Suprapubic skin (tissue), 4 donors: ENCODE results near the gene INPP5K. TPM values are rescaled to one million over a fixed set of nuclear protein-coding genes. Genes with fewer than 3 reads are reported as not detected.

Source experiments
- DNase-seq, 2 donors: peaks; one replicate each; pipeline ENCODE4 v3.0.0-alpha.2; 2019; ENCODE audit warnings: low spot score in 2 of 2
- H3K27ac ChIP-seq: fragments of 200-600 bp; sonication (generic); one replicate; pipeline ENCODE4 v1.5.1; 2019
- H3K27me3 ChIP-seq: fragments of 200-600 bp; sonication (generic); one replicate; pipeline ENCODE4 v1.5.1; 2019
- H3K36me3 ChIP-seq: fragments of 200-600 bp; sonication (generic); one replicate; pipeline ENCODE4 v1.5.1; 2019
- H3K4me1 ChIP-seq: fragments of 200-600 bp; sonication (generic); one replicate; pipeline ENCODE4 v1.5.1; 2019
- H3K4me3 ChIP-seq: fragments of 200-600 bp; sonication (generic); one replicate; pipeline ENCODE4 v1.5.1; 2019; ENCODE audit warnings: mild to moderate bottlenecking
- H3K9me3 ChIP-seq: fragments of 200-600 bp; sonication (generic); one replicate; pipeline ENCODE4 v1.5.1; 2019
- CTCF ChIP-seq, 2 donors: fragments of 200-600 bp in 1 of 2; fragments of 450-650 bp in 1 of 2; sonication (generic) in 1 of 2; IDR thresholded peaks; one replicate each; pipeline ENCODE4 v1.5.1; 2016 to 2019; ENCODE audit warnings: antibody characterized with exemption in 2 of 2, mild to moderate bottlenecking in 1 of 2, moderate library complexity in 1 of 2
- EP300 ChIP-seq: sonication (generic); formaldehyde crosslinking; IDR thresholded peaks from one replicate; pipeline ENCODE4 v1.6.1; 2017; ENCODE audit warnings: antibody characterized with exemption
- POLR2A ChIP-seq, 2 donors: fragments of 450-650 bp; IDR thresholded peaks; one replicate each; pipeline ENCODE4 v1.6.1; 2017; ENCODE audit warnings: antibody characterized with exemption in 2 of 2, mild to moderate bottlenecking in 2 of 2, moderate library complexity in 2 of 2
- POLR2AphosphoS5 ChIP-seq, 3 donors: sonication (generic); formaldehyde crosslinking; IDR thresholded peaks; one replicate each; pipeline ENCODE4 v1.6.1; 2017; ENCODE audit warnings: antibody characterized with exemption in 3 of 3
- WGBS: methylation state at CpG from one replicate; pipeline ENCODE4 v1.1.5; 2018; 5-methylcytosine and 5-hydroxymethylcytosine counted together
- total RNA-seq, 4 donors: library from RNA; depleted of rRNA; stranded (reverse); fragments of >200 nt; gene quantifications; one replicate each; pipeline ENCODE4 v1.1.0, GENCODE V29; 2016

INPP5K gene
- total RNA-seq, 4 donors from 2014 or later = 91.8 to 160 (median 123) TPM

DNA sequence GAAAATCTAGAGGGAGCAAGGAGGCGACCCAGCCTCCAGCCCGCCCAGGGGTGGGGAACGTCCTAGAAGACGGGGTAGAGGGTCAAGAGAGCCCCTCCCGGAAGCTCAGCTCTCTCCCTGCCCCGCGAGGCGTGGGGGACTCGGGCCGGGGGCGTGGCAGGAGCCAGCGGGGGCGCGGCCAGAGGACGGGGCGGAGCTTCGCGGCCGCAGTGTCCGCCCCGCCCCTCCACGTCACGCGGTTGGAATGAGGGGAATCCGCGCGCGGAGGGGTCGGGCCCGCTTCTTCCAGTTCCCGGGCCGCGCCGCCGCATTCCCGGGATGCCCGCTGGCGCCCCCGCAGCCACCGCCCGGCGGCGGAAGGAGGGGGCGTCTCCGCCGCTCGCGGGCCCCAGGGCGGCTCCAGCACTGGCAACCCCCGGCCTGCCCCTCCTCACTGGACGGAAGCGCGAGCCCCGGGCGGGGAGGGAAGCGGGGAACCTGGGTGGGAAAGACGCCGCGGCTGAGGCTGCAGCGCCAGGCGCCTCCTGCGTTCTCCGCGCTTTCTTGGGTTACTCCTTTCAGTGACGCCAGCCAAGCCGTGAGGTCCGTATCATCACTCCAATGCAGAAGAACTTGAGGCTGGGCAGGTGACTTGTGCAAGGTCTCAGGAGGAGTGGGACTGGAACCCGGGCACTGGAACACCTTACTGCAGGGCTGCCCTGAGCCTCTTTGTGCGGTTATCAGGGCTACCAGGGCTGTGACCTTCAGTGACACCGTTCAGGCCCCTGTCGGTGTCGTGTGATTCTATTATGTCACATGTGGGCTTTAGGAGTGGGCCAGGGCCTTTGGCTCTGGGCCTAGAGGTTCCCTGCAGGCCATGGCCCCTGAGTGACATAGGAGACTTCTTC is 28.2 kb downstream of the INPP5K start:
- peaks cover 77% of the 10 kb centered on the region for H3K4me1 ChIP-seq
- no peaks in the 10 kb centered on the region for H3K9me3 ChIP-seq
- no peaks in the 10 kb centered on the region for H3K27me3 ChIP-seq
- TF ChIP-seq CTCF (IDR thresholded peaks at IDR 0.05) (no peak), POLR2AphosphoS5 (IDR thresholded peaks at IDR 0.05) (peak in 1 of 3 donors; percentile 49), POLR2A (IDR thresholded peaks at IDR 0.05) (peak in 1 of 2 donors; percentile 30)
- peak overlapping the region; percentile 77 for H3K4me3 ChIP-seq
- H3K36me3 ChIP-seq = peaks cover 6% of the 10 kb centered on the region
- H3K27ac ChIP-seq = peak overlapping the region; percentile 97
- WGBS = 0% methylated on average over 20 of the region's 72 CpGs
- peak; percentile 90 to 91 for DNase-seq

DNA sequence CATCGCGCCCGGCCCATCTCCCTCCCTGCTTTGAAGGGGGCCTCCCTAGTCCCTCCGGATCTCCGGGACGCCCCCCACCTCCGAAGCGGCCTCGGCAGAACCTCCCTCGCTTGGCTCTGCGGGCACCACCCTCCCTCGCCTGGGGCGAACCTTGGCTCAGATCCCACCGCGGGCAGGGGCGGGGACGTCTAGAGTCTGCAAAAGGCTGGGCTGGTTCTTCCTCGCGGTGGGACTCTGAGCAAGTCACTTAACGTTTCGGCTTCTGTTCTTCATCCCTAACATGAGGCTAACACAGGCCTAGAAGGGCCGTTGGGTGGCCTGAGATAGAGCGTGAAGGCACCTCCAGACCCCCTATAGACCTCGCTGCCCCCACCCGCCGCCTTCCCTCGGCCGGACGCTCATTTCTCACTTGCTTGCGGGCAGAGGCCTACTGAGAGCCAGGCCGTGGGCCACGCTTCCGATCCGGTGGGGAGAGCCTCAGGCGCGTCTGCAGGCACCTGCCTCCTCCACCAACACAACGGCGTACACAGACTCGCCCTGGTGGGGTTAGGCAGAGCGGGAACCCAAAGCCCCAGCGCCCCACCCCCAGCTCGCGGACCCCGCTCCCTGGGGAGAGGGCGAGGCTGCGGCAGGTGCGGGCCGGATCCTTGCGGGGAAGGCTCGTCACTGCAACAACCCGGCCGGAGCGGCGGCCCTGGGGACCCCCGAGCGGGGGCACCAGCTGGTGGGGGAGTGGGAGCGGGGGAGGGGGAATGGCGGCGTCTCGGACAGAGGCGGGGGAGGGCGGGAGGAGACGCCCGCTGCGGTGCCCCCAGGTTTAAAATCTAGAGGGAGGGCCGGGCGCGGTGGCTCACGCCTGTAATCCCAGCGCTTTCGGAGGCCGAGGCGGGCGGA is 29.4 kb downstream of the INPP5K start:
- H3K4me1 ChIP-seq = peaks cover 69% of the 10 kb centered on the region
- DNase-seq = peak; percentile 94 to 95
- peak overlapping the region; percentile 77 for H3K4me3 ChIP-seq

DNA sequence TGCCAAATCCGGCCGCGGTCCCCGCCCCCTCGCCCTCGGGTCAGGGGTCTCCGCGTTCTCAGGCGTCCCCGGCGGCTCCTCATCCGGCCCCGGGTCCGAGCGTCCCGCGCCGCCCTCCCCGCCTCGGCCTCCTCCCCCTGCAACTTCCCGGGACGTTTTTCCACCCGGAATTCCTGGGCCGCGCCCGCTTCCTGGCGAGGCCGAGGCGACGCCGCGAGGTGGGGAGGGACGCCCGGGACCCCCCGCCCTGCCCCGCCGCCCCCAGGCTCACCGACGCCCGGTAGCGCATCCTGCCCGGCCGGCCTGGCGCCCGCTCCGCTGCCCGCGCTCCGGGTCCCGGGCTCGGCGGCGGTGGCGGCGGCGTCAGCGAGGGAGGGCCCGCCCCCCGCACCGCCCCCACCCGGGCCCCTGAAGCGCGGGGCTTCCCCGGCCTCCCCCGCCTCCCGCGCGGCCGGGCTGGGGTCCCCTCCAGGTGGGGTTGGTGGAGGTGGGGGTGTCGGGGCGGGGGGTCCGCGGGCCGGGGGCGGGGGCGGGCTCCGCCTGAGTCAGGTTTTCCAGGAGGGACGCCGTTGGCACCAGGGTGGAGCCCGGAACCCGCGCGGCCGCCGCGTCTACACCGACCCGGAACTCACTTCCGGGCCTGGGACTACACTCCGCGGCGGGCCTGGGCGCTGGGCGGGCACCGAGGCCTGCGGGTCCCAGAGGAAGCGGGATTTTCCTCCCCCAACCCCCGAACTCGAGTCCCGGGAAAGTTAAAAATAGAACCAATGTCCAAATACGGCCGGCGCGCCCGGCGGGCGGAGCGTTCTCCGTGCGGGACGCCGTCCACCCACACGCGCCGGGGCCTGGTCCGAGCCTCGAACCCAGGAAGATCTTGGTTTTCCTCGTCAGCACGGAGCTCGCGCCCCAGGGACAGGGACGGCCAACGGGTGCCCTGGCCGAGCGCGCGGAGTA is 30.7 kb downstream of the INPP5K start:
- Histone ChIP-seq H3K36me3 (peaks cover 30% of the 10 kb centered on the region), H3K4me1 (peaks cover 61% of the 10 kb centered on the region), H3K27me3 (no peaks in the 10 kb centered on the region), H3K9me3 (no peaks in the 10 kb centered on the region), H3K4me3 (peak overlapping the region; percentile 77), H3K27ac (peak overlapping the region; percentile 97)
- WGBS = 1% methylated on average over 27 of the region's 127 CpGs
- TF ChIP-seq EP300 (no peak), POLR2A (IDR thresholded peaks at IDR 0.05) (no peak), CTCF (IDR thresholded peaks at IDR 0.05) (no peak), POLR2AphosphoS5 (IDR thresholded peaks at IDR 0.05) (peak in 2 of 3 donors; percentile 44 to 66)
- DNase-seq = peak in 1 of 2 donors; percentile 88

More for the DNA sequence above, 29.4 kb downstream of the INPP5K start:
- TF ChIP-seq POLR2A (IDR thresholded peaks at IDR 0.05) (no peak), POLR2AphosphoS5 (IDR thresholded peaks at IDR 0.05) (no peak), EP300 (no peak), CTCF (IDR thresholded peaks at IDR 0.05) (no peak)
- peaks cover 16% of the 10 kb centered on the region for H3K36me3 ChIP-seq
- H3K27me3 ChIP-seq = no peaks in the 10 kb centered on the region
- H3K27ac ChIP-seq = peak overlapping the region; percentile 97
- no peaks in the 10 kb centered on the region for H3K9me3 ChIP-seq
- 4% methylated on average over 24 of the region's 74 CpGs for WGBS

GRCh38 chr17:1484676-1485422 is 31.6 kb downstream of the INPP5K start:
- Histone ChIP-seq H3K36me3 (peaks cover 38% of the 10 kb centered on the region), H3K27me3 (no peaks in the 10 kb centered on the region), H3K4me1 (peaks cover 54% of the 10 kb centered on the region), H3K27ac (peak overlapping the region; percentile 97), H3K4me3 (peak overlapping the region; percentile 77), H3K9me3 (no peaks in the 10 kb centered on the region)
- peak in 1 of 2 donors; percentile 79 for DNase-seq
- 41% methylated on average over 4 of the region's 19 CpGs for WGBS
- TF ChIP-seq CTCF (IDR thresholded peaks at IDR 0.05) = no peak
- no peak for TF ChIP-seq EP300
- no peak for TF ChIP-seq POLR2A (IDR thresholded peaks at IDR 0.05)
- no peak for TF ChIP-seq POLR2AphosphoS5 (IDR thresholded peaks at IDR 0.05)
